T-helper 1 cell treated with Interleukin-12 subunit alpha and Interleukin-12 subunit beta and Interleukin-4 antibody, amounts not matched to agents 30 ng/mL and 1 ng/mL, for 36 hours (primary cell): Measurements from ENCODE around the gene CLK1. TPM values are rescaled to one million over a fixed set of nuclear protein-coding genes. Genes with fewer than 3 reads are reported as not detected.
"Not testable (repeated sequence)": the region's sequence is repeated elsewhere in the genome, so short reads cannot be mapped to it uniquely, and the experiment has no call there.

Experiments used
- intact Hi-C: fragments of 100-400 bp; cut with micrococcal nuclease; formaldehyde crosslinking; loops from one replicate; pipeline ENCODE4 v1.15.1; 2024
- total RNA-seq: library from RNA; stranded (reverse); gene quantifications from 2 replicates; pipeline ENCODE4 v1.2.3, GENCODE V29; 2022

CLK1 gene
- total RNA-seq, 1 donor from 2014 or later: 111 TPM

- intact Hi-C loops: no loop called here
Observed at GRCh38 chr2:200852605-200853004, 11.9 kb downstream of the CLK1 start.

DNA sequence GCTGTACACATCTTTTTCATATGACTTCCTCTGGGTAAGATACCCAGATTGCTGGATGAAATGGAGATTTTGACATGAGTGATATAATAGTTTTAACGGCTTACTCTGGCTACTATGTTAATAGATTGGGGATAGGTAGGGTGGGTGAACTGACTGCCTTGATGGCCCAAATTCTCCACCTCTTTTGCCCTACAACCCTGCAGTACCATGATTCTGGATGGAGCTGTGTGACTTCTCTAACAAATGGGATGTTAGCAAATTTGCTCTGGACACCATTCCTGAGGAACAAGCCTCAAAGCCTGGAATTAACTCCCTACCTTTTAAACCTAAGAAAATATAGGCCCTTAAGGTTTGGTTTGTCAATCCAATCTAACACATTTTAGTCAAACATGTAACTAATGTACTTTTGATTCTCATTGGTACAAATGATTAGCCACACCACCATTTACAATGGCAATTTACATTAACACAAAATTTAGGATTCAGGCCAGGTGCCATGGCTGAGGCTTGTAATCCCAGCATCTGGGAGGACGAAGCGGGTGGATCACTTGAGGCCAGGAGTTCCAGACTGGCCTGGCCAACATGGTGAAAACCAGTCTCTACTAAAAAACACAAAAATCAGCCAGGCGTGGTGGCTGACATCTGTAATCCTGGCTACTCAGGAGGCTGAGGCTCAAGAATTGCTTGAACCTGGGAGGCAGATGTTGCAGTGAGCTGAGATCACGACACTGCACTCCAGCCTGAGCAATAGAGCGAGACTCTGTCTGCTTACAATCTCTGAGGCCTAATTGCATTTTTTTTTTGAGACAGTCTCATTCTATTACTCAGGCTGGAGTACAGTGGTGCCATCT is 12.8 kb downstream of the CLK1 start:
- intact Hi-C loops: loop anchor here (1.0 kb wide), 1 partner anchor 8 kb away; no protein-coding TSS in a partner anchor

GRCh38 chr2:200850512-200851256 is 13.8 kb downstream of the CLK1 start:
- intact Hi-C loops: loop anchor here (1.0 kb wide), 1 partner anchor 9 kb away; no protein-coding TSS in a partner anchor

GRCh38 chr2:200847939-200848338 is 16.5 kb downstream of the CLK1 start:
- intact Hi-C loops: no loop called here

GRCh38 chr2:200847269-200847668 is 17.2 kb downstream of the CLK1 start:
- intact Hi-C loops: no loop called here

DNA sequence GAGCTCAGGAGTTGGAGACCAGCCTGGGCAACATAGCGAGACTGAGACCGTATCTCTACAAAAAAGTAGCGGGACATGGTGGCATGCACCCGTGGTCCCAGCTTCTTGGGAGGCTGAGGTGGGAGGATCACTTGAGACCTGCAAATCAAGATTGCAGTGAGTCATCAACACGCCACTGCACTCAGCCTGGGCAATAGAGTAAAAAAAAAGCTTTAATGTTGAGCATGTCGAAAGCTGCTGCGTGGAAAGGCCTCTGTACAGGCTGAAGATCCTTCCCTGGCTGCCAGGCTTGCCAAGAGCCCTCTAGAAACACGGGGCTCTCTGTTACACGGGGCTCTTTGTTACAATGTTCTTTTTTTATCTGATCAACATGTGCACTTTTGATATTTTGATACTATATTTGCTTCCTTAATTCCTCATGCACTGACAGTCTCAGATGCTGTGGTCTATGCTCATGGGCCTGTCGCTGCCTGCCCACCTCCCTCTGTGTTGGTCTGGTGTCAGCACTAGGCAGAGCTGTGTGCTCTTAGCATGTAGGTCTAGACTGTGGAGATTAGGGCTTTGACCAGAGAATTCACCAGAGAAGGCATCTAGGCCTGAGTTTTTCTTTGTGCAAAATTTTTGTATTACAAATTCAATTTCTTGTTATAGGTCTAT is 18.7 kb downstream of the CLK1 start:
- intact Hi-C loops: no loop called here

- intact Hi-C loops: no loop called here
Observed at GRCh38 chr2:200845194-200845593, 19.3 kb downstream of the CLK1 start.

DNA sequence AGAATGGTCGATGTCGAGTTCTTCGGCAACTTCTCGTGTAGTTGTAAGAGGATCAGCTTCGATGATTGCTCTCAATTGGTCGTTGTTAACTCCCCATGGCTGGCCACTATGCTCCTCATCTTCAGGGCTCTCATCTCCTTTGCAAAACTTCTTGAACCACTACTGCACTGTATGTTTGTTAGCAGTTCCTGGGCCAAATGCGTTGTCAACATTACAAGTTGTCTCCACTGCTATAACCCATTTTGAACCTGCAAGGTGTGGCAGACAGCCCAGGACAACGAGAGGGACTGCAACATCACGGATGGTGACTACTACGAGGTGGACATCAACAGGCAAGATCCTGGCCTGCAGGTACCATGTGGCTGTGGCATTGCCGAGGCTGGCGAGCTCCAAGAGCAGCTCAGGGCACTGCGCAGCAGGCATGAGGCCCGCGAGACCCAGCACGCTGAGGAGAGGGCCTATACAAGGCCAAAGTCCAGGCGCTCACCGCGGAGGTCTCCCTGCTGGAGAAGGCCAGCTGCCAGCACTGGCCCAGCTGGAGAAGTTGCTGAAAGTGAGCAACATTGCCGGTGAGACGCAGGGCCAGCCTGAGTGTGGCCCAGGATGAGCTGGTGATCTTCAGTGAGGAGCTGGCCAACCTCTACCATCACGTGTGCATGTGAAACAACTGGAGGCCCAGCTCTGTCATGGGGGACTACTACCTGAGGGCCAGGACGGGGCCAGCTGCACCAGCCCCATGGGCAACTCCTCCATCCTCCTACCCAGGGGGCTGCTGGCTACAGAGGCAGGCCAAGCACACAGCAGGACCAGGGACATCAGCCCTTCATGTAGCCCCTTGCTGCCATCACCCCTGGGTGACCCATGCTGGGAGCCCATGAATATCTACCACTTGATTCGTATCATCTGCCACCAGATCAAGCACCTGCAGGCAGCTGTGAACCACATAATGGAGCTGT is 20.2 kb downstream of the CLK1 start:
- intact Hi-C loops: no loop called here

DNA sequence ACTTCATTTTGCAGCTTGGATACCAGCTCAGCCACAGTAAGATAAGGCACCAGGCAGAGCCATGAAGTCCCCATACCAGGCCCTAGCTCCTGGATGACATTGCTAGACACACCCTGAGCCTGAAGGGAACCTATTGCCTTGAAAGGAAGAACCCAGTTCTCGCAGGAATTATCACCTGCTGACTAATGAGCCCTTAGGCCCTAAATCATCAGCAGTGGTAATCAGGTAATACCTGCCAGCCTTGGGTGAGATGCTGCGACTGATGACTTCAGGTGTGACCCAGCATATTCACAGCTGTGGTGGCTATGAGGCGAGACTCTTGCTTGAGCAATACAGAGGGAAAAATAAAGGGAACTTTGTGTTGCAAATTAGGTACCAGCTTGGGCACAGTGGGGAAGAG is 24.9 kb downstream of the CLK1 start:
- intact Hi-C loops: no loop called here

GRCh38 chr2:200834701-200835100 is 29.8 kb downstream of the CLK1 start:
- intact Hi-C loops: no loop called here

- intact Hi-C loops: no loop called here
Observed at GRCh38 chr2:200829258-200829655, 35.2 kb downstream of the CLK1 start.

- intact Hi-C loops: no loop called here
Observed at GRCh38 chr2:200828572-200829257, 35.7 kb downstream of the CLK1 start.

- intact Hi-C loops: no loop called here
Observed at GRCh38 chr2:200828104-200828503, 36.4 kb downstream of the CLK1 start.

DNA sequence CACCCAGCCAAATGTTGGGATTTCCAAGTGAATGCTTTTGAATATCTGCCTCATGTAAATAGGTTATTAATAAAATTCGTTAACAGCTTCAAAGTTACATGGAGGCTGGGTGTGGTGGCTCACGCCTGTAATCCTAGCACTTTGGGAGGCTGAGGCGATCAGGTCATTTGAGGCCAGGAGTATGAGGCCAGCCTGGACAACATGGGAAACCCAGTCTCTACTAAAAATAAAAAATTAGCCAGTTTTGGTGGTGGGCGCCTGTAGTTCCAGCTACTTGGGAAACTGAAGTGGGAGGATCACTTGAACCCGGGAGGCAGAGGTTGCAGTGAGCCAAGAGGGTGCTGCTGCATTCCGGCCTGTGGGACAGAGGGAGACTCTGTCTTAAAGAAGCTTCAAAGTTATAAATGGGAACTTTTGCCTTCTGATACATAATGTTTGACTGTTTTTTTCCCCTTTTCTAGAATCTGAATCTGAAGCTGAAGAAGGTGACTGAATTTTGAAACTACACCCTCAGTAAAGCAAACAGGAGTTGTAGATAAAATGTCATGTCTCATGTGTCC is 42.7 kb downstream of the CLK1 start:
- intact Hi-C loops: no loop called here

- intact Hi-C loops: no loop called here
Observed at GRCh38 chr2:200820573-200821234, 43.8 kb downstream of the CLK1 start.

GRCh38 chr2:200818732-200819131 is 45.7 kb downstream of the CLK1 start:
- intact Hi-C loops: not testable (repeated sequence)

- intact Hi-C loops: loop anchor here (5.0 kb wide), 3 partner anchors 303 to 858 kb away; partner anchors contain the start of genes KCTD18, MAIP1 and TYW5
Observed at GRCh38 chr2:200814917-200815316, 49.5 kb downstream of the CLK1 start.

- intact Hi-C loops: loop anchor here (5.0 kb wide), 3 partner anchors 302 to 857 kb away; partner anchors contain the start of genes KCTD18, MAIP1 and TYW5
Observed at GRCh38 chr2:200814276-200814815, 50.1 kb downstream of the CLK1 start.
